Activated naive CD4-positive, alpha-beta T cell treated with anti-CD3 and anti-CD28 coated beads, Interleukin-2, amount 50 U/mL, for 24 hours (primary cell): ENCODE measurements around the gene ADGRF5.
"Not testable (repeated sequence)": the region's sequence is repeated elsewhere in the genome, so short reads cannot be mapped to it uniquely, and the experiment has no call there.

ENCODE experiments used
- H3K27ac Mint-ChIP-seq: one replicate; pipeline ENCODE4 v1.8.0; 2021; ENCODE audit warnings: mild to moderate bottlenecking, mixed read lengths
- H3K27me3 Mint-ChIP-seq: one replicate; pipeline ENCODE4 v1.8.0; 2021; ENCODE audit warnings: mixed read lengths
- H3K36me3 Mint-ChIP-seq: one replicate; pipeline ENCODE4 v1.8.0; 2021; ENCODE audit warnings: mixed read lengths
- H3K4me1 Mint-ChIP-seq: one replicate; pipeline ENCODE4 v1.8.0; 2021; ENCODE audit warnings: mixed read lengths
- H3K4me3 Mint-ChIP-seq: one replicate; pipeline ENCODE4 v1.8.0; 2021; ENCODE audit warnings: mild to moderate bottlenecking, mixed read lengths
- H3K9me3 Mint-ChIP-seq: one replicate; pipeline ENCODE4 v1.8.0; 2021; ENCODE audit warnings: mixed read lengths

ADGRF5 gene

DNA sequence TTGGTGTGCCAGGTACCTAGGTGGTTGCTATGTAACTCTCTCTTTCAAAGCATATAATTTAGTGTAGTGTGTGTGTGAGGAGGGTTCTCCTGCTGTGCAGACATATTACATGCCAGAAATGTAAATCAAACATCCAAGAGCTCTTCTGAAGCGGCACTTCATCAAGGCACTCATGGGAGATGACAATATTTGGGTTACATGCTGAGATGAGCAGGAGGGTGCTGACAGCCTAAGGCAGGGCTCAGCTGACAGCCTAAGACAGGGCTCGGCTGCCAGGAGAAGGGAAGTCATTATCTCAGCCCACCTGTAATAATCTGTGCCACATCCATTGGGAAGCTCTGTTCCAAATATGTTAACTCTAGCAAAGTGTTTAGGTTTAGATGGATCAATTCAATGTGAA, 39.1 kb downstream of the ADGRF5 start:
- H3K36me3 Mint-ChIP-seq = no peaks in the 10 kb centered on the region
- no peak overlapping the region for H3K4me3 Mint-ChIP-seq
- no peak overlapping the region for H3K27ac Mint-ChIP-seq
- peaks cover 8% of the 10 kb centered on the region for H3K27me3 Mint-ChIP-seq
- H3K4me1 Mint-ChIP-seq = no peaks in the 10 kb centered on the region
- H3K9me3 Mint-ChIP-seq = no peaks in the 10 kb centered on the region

DNA sequence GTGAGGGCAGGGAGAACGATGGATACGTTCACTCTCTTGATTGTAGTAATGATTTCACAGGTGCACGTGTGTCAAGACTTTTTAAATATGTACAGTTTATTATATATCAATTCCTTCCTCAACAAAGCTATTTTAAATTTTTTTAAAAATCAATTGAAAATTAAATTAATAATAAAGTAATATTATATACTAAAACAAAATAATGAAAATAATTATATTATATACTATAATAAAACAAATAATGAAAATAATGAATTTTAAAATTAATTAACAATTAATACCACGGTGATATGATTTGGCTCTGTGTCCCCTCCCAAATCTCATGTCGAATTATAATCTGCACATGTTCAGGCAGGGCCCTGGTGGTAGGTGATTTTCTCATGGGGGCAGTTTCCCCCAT, 42.7 kb downstream of the ADGRF5 start:
- Mint-ChIP-seq H3K36me3 (no peaks in the 10 kb centered on the region), H3K9me3 (no peaks in the 10 kb centered on the region), H3K4me1 (no peaks in the 10 kb centered on the region), H3K27ac (no peak overlapping the region), H3K4me3 (no peak overlapping the region), H3K27me3 (peaks cover 12% of the 10 kb centered on the region)

GRCh38 chr6:46876126-46876525, 45.6 kb downstream of the ADGRF5 start:
- Mint-ChIP-seq H3K4me1 (no peaks in the 10 kb centered on the region), H3K27ac (no peak overlapping the region), H3K36me3 (no peaks in the 10 kb centered on the region), H3K9me3 (no peaks in the 10 kb centered on the region), H3K27me3 (peaks cover 8% of the 10 kb centered on the region), H3K4me3 (no peak overlapping the region)

- Mint-ChIP-seq H3K9me3 (no peaks in the 10 kb centered on the region), H3K27ac (no peak overlapping the region), H3K27me3 (peaks cover 12% of the 10 kb centered on the region), H3K36me3 (no peaks in the 10 kb centered on the region), H3K4me1 (no peaks in the 10 kb centered on the region), H3K4me3 (no peak overlapping the region)
Measured at GRCh38 chr6:46867411-46867810, 54.3 kb downstream of the ADGRF5 start.

DNA sequence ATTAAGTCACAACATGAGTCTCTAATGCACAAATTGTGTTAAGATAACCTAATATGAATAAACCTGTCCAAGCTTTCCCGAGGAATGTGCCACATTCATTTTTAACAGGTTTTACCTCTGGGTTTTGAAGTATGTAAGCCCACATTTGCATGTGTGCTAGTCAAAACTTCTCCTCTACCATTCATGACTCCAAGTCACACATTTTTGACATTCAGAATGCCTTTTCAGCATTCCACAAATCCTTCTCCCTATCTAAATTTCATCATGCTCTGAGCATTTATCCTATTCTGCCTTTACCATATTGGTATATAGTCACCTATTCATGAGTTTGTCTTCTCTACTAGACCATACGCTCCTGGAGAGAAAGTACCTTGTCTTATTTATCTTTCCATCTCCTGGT, 56.5 kb downstream of the ADGRF5 start:
- Mint-ChIP-seq H3K27me3 (peaks cover 11% of the 10 kb centered on the region), H3K4me3 (no peak overlapping the region), H3K9me3 (no peaks in the 10 kb centered on the region), H3K27ac (no peak overlapping the region), H3K36me3 (no peaks in the 10 kb centered on the region), H3K4me1 (no peaks in the 10 kb centered on the region)

DNA sequence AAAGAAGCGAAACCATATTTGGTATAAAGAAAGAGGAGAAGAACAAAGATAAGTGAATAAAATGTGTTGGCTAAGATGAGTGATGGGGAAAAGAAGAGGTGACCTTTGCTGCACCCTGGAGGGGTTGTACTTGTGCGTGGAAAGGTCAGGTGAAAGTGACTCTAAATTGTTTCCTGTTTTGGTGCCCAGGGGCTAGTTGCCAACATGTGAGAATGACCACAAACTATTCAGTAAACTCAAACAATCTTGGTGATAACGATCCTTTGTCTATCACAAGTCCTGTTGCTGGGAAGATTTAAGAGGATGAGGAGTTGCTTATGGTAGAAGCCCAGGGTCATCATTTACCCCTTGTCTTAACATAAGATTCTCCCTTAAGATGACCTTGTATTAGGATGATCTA, 57.9 kb downstream of the ADGRF5 start:
- no peak overlapping the region for H3K4me3 Mint-ChIP-seq
- H3K36me3 Mint-ChIP-seq = no peaks in the 10 kb centered on the region
- no peak overlapping the region for H3K27ac Mint-ChIP-seq
- no peaks in the 10 kb centered on the region for H3K4me1 Mint-ChIP-seq
- H3K27me3 Mint-ChIP-seq = peaks cover 11% of the 10 kb centered on the region
- H3K9me3 Mint-ChIP-seq = no peaks in the 10 kb centered on the region

GRCh38 chr6:46862381-46862780, 59.4 kb downstream of the ADGRF5 start:
- H3K27ac Mint-ChIP-seq = no peak overlapping the region
- peaks cover 9% of the 10 kb centered on the region for H3K27me3 Mint-ChIP-seq
- no peak overlapping the region for H3K4me3 Mint-ChIP-seq
- H3K9me3 Mint-ChIP-seq = no peaks in the 10 kb centered on the region
- H3K4me1 Mint-ChIP-seq = no peaks in the 10 kb centered on the region
- no peaks in the 10 kb centered on the region for H3K36me3 Mint-ChIP-seq

DNA sequence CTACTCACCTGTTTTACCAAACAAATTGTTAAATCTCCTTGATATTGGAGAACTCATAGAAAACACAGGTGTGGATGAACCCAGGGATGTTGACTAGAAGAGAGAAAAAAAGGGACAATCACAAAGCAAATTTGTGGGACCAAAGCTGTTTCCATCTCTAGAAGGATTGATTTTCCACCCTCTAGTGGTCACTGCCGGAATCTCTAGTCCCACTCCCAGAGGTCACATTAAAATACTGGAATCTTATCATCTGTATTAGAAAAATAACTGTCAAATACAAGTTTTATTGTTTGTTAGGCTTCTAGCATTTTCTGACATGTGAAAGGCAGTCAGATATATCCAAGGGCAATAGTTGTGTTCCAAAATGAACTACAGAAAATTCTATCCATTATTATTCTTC, 65.8 kb downstream of the ADGRF5 start:
- not testable (repeated sequence) for H3K27me3 Mint-ChIP-seq, H3K36me3 Mint-ChIP-seq, H3K27ac Mint-ChIP-seq, H3K9me3 Mint-ChIP-seq, H3K4me3 Mint-ChIP-seq, H3K4me1 Mint-ChIP-seq

DNA sequence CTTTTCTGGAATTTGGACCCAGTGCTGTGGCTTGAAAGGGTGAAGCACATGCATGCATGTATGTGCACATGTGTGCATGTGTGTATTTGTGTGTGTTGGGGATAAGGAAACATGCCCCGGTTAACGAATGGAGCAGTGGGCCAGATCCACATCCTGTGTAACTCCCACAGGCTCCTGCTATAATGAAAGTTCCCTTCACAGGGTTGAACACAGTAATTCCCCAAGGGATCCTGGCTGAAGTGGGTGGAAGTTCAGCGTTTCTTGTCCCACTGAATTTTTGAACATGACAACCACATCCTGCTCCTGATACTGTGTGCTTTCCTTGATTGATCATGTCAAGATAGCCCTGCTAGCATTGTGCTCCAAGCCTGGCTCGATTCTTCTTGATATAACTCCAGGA, 70.2 kb downstream of the ADGRF5 start:
- H3K27ac Mint-ChIP-seq, H3K4me3 Mint-ChIP-seq, H3K9me3 Mint-ChIP-seq, H3K36me3 Mint-ChIP-seq, H3K4me1 Mint-ChIP-seq: not testable (repeated sequence)
- H3K27me3 Mint-ChIP-seq = peaks cover 18% of the 10 kb centered on the region

GRCh38 chr6:46850792-46851191, 70.9 kb downstream of the ADGRF5 start:
- Mint-ChIP-seq H3K4me1 (no peaks in the 10 kb centered on the region), H3K9me3 (no peaks in the 10 kb centered on the region), H3K4me3 (no peak overlapping the region), H3K36me3 (no peaks in the 10 kb centered on the region), H3K27ac (no peak overlapping the region), H3K27me3 (peaks cover 17% of the 10 kb centered on the region)

- H3K27me3 Mint-ChIP-seq = peaks cover 17% of the 10 kb centered on the region
- no peak overlapping the region for H3K27ac Mint-ChIP-seq
- no peak overlapping the region for H3K4me3 Mint-ChIP-seq
- no peaks in the 10 kb centered on the region for H3K4me1 Mint-ChIP-seq
- H3K36me3 Mint-ChIP-seq = no peaks in the 10 kb centered on the region
- H3K9me3 Mint-ChIP-seq = no peaks in the 10 kb centered on the region
Measured at GRCh38 chr6:46849361-46849690, 72.4 kb downstream of the ADGRF5 start.

DNA sequence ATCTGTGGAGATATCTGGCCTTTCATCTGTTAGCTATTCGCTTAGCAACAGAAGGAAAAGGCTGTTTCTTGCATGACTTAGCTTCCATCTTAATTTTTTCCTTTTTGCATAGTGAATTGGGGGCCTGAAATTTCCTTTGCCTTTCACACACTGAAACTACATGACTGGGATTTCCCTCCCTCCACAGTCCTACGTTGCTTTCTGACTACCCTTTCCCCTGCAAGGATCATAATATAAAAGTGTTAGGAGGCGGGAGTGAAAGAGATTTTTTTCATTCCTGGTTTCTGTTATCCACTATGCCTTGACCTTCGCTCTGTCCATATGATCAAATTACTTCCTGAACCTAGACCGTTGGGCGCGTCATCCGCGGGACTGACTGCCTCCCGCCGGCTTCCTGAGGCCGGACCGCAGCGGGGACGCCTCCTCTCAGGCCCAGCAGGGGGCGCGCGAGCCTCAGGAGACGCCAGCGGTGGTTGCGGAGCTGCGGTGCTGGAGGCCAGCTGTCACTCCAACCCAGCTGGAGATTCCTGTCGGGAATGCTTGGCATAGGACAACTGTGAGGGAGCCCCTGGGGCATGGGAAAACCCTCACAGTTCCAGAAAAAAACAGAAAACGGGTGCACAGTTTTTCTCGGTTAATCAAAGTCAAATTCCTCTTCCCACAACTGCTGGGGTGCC, 72.9 kb downstream of the ADGRF5 start:
- H3K27me3 Mint-ChIP-seq = peaks cover 14% of the 10 kb centered on the region
- no peaks in the 10 kb centered on the region for H3K4me1 Mint-ChIP-seq
- no peak overlapping the region for H3K27ac Mint-ChIP-seq
- peak overlapping the region; percentile 19 for H3K4me3 Mint-ChIP-seq
- H3K9me3 Mint-ChIP-seq = no peaks in the 10 kb centered on the region
- no peaks in the 10 kb centered on the region for H3K36me3 Mint-ChIP-seq

- H3K27ac Mint-ChIP-seq = no peak overlapping the region
- H3K4me1 Mint-ChIP-seq = no peaks in the 10 kb centered on the region
- no peaks in the 10 kb centered on the region for H3K9me3 Mint-ChIP-seq
Measured at GRCh38 chr6:46845126-46845525, 76.6 kb downstream of the ADGRF5 start.

DNA sequence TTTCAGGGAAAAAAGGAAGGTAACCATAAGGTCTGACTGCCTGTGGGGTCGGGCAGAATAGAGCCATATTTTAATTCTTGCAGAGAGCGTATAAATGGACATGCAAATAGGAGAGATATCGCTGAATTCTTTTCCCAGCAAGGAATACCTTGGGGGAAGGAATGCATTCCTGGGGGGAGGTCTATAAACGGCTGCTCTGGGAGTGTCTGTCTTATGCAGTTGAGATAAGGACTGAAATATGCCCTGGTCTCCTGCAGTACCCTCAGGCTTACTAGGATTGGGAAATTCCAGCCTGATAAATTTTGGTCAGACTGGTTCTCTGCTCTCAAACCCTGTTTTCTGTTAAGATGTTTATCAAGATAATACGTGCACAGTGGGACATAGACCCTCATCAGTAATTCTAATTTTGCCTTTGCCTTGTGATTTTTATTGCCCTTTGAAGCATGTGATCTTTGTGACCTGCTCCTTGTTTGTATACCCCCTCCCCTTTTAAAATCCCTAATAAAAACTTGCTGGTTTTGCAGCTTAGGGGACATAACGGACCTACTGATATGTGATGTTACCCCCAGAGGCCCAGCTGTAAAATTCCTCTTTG, 79.4 kb downstream of the ADGRF5 start:
- H3K4me1 Mint-ChIP-seq, H3K9me3 Mint-ChIP-seq, H3K27me3 Mint-ChIP-seq, H3K27ac Mint-ChIP-seq, H3K4me3 Mint-ChIP-seq, H3K36me3 Mint-ChIP-seq: not testable (repeated sequence)

More at GRCh38 chr6:46845126-46845525, 76.6 kb downstream of the ADGRF5 start:
- H3K4me3 Mint-ChIP-seq = no peak overlapping the region
- H3K27me3 Mint-ChIP-seq = peaks cover 10% of the 10 kb centered on the region
- H3K36me3 Mint-ChIP-seq = no peaks in the 10 kb centered on the region

DNA sequence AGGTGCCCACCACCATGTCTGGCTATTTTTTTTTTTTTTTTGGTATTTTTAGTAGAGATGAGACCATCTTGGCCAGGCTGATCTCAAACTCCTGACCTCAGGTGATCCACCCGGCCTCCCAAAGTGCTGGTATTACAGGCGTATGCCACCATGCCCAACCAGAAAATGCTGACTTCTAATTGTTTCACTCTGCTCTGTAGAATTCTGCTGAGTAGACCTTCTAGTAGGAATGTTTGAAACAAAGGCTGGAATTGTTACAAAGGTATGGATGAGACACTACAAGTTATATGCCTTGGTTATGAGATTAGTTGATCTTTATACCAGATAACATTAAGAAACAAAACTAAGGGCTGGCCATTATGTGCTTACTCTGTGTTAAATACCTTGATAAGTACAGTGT, 83.7 kb downstream of the ADGRF5 start:
- Mint-ChIP-seq H3K27ac (no peak overlapping the region), H3K4me3 (no peak overlapping the region), H3K27me3 (peaks cover 2% of the 10 kb centered on the region), H3K4me1 (no peaks in the 10 kb centered on the region), H3K36me3 (no peaks in the 10 kb centered on the region), H3K9me3 (no peaks in the 10 kb centered on the region)

GRCh38 chr6:46834991-46835390, 86.7 kb downstream of the ADGRF5 start:
- not testable (repeated sequence) for H3K4me3 Mint-ChIP-seq, H3K36me3 Mint-ChIP-seq, H3K27me3 Mint-ChIP-seq, H3K9me3 Mint-ChIP-seq, H3K27ac Mint-ChIP-seq, H3K4me1 Mint-ChIP-seq

- not testable (repeated sequence) for H3K27me3 Mint-ChIP-seq, H3K36me3 Mint-ChIP-seq, H3K27ac Mint-ChIP-seq, H3K4me3 Mint-ChIP-seq, H3K9me3 Mint-ChIP-seq, H3K4me1 Mint-ChIP-seq
Measured at GRCh38 chr6:46834257-46834916, 87.4 kb downstream of the ADGRF5 start.
